ENCODE results near the gene CDH3.

CDH3 gene

GRCh38 chr16:68737730-68738629 is 92.9 kb downstream of the CDH3 start:
- Histone ChIP-seq H2AK5ac (ENCODE audit: low read length) (no peak overlapping the region), H2BK120ac (ENCODE audit: low read depth, low read length) (no peak overlapping the region), H4K8ac (ENCODE audit: low read depth, low read length) (no peak overlapping the region), H4K5ac (ENCODE audit: low read length) (no peak overlapping the region), H3K4me3 (ENCODE audit: low read length) (peak overlapping the region; percentile 75), H3K79me1 (ENCODE audit: low read length) (no peaks in the 10 kb centered on the region), H3K27me3 (ENCODE audit: insufficient read depth, low read length, poor library complexity) (no peaks in the 10 kb centered on the region), H3K18ac (ENCODE audit: low read length) (peak overlapping the region; percentile 41), H3K23ac (ENCODE audit: low read length) (no peak overlapping the region), H3K79me2 (ENCODE audit: control insufficient read depth, insufficient read depth, low read length) (peaks cover 9% of the 10 kb centered on the region), H2BK5ac (ENCODE audit: low read length) (no peak overlapping the region), H3K9ac (ENCODE audit: low read length) (peak overlapping the region; percentile 81), H3K27ac (ENCODE audit: low read depth, low read length) (no peak overlapping the region), H3K56ac (ENCODE audit: low read length) (peak overlapping the region; percentile 75), H3K4me1 (ENCODE audit: control insufficient read depth, low read depth, low read length) (no peaks in the 10 kb centered on the region), H2BK15ac (replicated peaks; ENCODE audit: low read depth) (no peak overlapping the region), H3K4ac (ENCODE audit: low read depth, low read length) (no peak overlapping the region), H3K36me3 (ENCODE audit: control insufficient read depth, insufficient read depth, low read length) (no peaks in the 10 kb centered on the region), H3K4me2 (ENCODE audit: low read length) (peak overlapping the region; percentile 78)
- no peak for DNase-seq
- no CpG with 5 or more reads among the region's 58 CpGs for WGBS (ENCODE audit: extremely low coverage, insufficient coverage, low lambda C conversion rate)

GRCh38 chr16:68739964-68740627 is 95.0 kb downstream of the CDH3 start:
- H2BK120ac ChIP-seq (ENCODE audit: low read depth, low read length), result no peak overlapping the region
- no peak overlapping the region for H2BK15ac ChIP-seq (replicated peaks; ENCODE audit: low read depth)
- H3K23ac ChIP-seq (ENCODE audit: low read length), result no peak overlapping the region
- H2BK5ac ChIP-seq (ENCODE audit: low read length), result no peak overlapping the region
- no peak overlapping the region for H3K4ac ChIP-seq (ENCODE audit: low read depth, low read length)
- peaks cover 2% of the 10 kb centered on the region for H3K4me1 ChIP-seq (ENCODE audit: control insufficient read depth, low read depth, low read length)
- H3K79me1 ChIP-seq (ENCODE audit: low read length), result no peaks in the 10 kb centered on the region
- no peak overlapping the region for H3K27ac ChIP-seq (ENCODE audit: low read depth, low read length)
- peaks cover 9% of the 10 kb centered on the region for H3K79me2 ChIP-seq (ENCODE audit: control insufficient read depth, insufficient read depth, low read length)
- H2AK5ac ChIP-seq (ENCODE audit: low read length), result no peak overlapping the region
- H4K5ac ChIP-seq (ENCODE audit: low read length), result no peak overlapping the region
- H3K4me3 ChIP-seq (ENCODE audit: low read length), result no peak overlapping the region
- DNase-seq, result no peak
- H3K56ac ChIP-seq (ENCODE audit: low read length), result no peak overlapping the region
- no peak overlapping the region for H3K9ac ChIP-seq (ENCODE audit: low read length)
- H3K27me3 ChIP-seq (ENCODE audit: insufficient read depth, low read length, poor library complexity), result no peaks in the 10 kb centered on the region
- no peaks in the 10 kb centered on the region for H3K36me3 ChIP-seq (ENCODE audit: control insufficient read depth, insufficient read depth, low read length)
- no peak overlapping the region for H4K8ac ChIP-seq (ENCODE audit: low read depth, low read length)
- H3K18ac ChIP-seq (ENCODE audit: low read length), result no peak overlapping the region
- no peak overlapping the region for H3K4me2 ChIP-seq (ENCODE audit: low read length)
- no CpG with 5 or more reads among the region's 7 CpGs for WGBS (ENCODE audit: extremely low coverage, insufficient coverage, low lambda C conversion rate)

GRCh38 chr16:68740628-68741346 is 95.7 kb downstream of the CDH3 start:
- Histone ChIP-seq H3K56ac (ENCODE audit: low read length) (peak overlapping the region; percentile 43), H3K4me1 (ENCODE audit: control insufficient read depth, low read depth, low read length) (peaks cover 2% of the 10 kb centered on the region), H2BK120ac (ENCODE audit: low read depth, low read length) (no peak overlapping the region), H3K9ac (ENCODE audit: low read length) (no peak overlapping the region), H2BK5ac (ENCODE audit: low read length) (no peak overlapping the region), H2BK15ac (replicated peaks; ENCODE audit: low read depth) (no peak overlapping the region), H3K4ac (ENCODE audit: low read depth, low read length) (no peak overlapping the region), H4K8ac (ENCODE audit: low read depth, low read length) (no peak overlapping the region), H3K27ac (ENCODE audit: low read depth, low read length) (no peak overlapping the region), H3K27me3 (ENCODE audit: insufficient read depth, low read length, poor library complexity) (no peaks in the 10 kb centered on the region), H3K4me3 (ENCODE audit: low read length) (no peak overlapping the region), H3K23ac (ENCODE audit: low read length) (no peak overlapping the region), H3K18ac (ENCODE audit: low read length) (no peak overlapping the region), H4K5ac (ENCODE audit: low read length) (no peak overlapping the region), H2AK5ac (ENCODE audit: low read length) (no peak overlapping the region), H3K79me2 (ENCODE audit: control insufficient read depth, insufficient read depth, low read length) (peaks cover 11% of the 10 kb centered on the region), H3K4me2 (ENCODE audit: low read length) (no peak overlapping the region), H3K36me3 (ENCODE audit: control insufficient read depth, insufficient read depth, low read length) (no peaks in the 10 kb centered on the region), H3K79me1 (ENCODE audit: low read length) (no peaks in the 10 kb centered on the region)
- no peak for DNase-seq
- WGBS (ENCODE audit: extremely low coverage, insufficient coverage, low lambda C conversion rate), result no CpG with 5 or more reads among the region's 9 CpGs

- Histone ChIP-seq H2BK15ac (replicated peaks; ENCODE audit: low read depth) (no peak overlapping the region), H3K23ac (ENCODE audit: low read length) (no peak overlapping the region), H4K8ac (ENCODE audit: low read depth, low read length) (no peak overlapping the region), H3K4me2 (ENCODE audit: low read length) (no peak overlapping the region), H2BK5ac (ENCODE audit: low read length) (no peak overlapping the region), H3K56ac (ENCODE audit: low read length) (peak overlapping the region; percentile 19), H3K79me1 (ENCODE audit: low read length) (peaks cover 1% of the 10 kb centered on the region), H3K79me2 (ENCODE audit: control insufficient read depth, insufficient read depth, low read length) (peaks cover 12% of the 10 kb centered on the region), H4K5ac (ENCODE audit: low read length) (no peak overlapping the region), H3K9ac (ENCODE audit: low read length) (no peak overlapping the region), H2BK120ac (ENCODE audit: low read depth, low read length) (no peak overlapping the region), H3K27ac (ENCODE audit: low read depth, low read length) (no peak overlapping the region), H3K18ac (ENCODE audit: low read length) (no peak overlapping the region), H3K4me3 (ENCODE audit: low read length) (no peak overlapping the region), H3K4ac (ENCODE audit: low read depth, low read length) (no peak overlapping the region), H3K4me1 (ENCODE audit: control insufficient read depth, low read depth, low read length) (peaks cover 2% of the 10 kb centered on the region), H2AK5ac (ENCODE audit: low read length) (no peak overlapping the region), H3K27me3 (ENCODE audit: insufficient read depth, low read length, poor library complexity) (no peaks in the 10 kb centered on the region), H3K36me3 (ENCODE audit: control insufficient read depth, insufficient read depth, low read length) (no peaks in the 10 kb centered on the region)
- no peak for DNase-seq
- WGBS (ENCODE audit: extremely low coverage, insufficient coverage, low lambda C conversion rate), result no CpG with 5 or more reads among the region's 4 CpGs
Measured at GRCh38 chr16:68743664-68744063, 98.6 kb downstream of the CDH3 start.

- Histone ChIP-seq H4K8ac (ENCODE audit: low read depth, low read length) (no peak overlapping the region), H2BK5ac (ENCODE audit: low read length) (no peak overlapping the region), H3K27ac (ENCODE audit: low read depth, low read length) (no peak overlapping the region), H3K4ac (ENCODE audit: low read depth, low read length) (no peak overlapping the region), H3K36me3 (ENCODE audit: control insufficient read depth, insufficient read depth, low read length) (no peaks in the 10 kb centered on the region), H3K56ac (ENCODE audit: low read length) (peak overlapping the region; percentile 59), H3K9ac (ENCODE audit: low read length) (peak overlapping the region; percentile 44), H3K18ac (ENCODE audit: low read length) (no peak overlapping the region), H3K79me1 (ENCODE audit: low read length) (peaks cover 1% of the 10 kb centered on the region), H2BK15ac (replicated peaks; ENCODE audit: low read depth) (no peak overlapping the region), H3K79me2 (ENCODE audit: control insufficient read depth, insufficient read depth, low read length) (peaks cover 13% of the 10 kb centered on the region), H3K4me2 (ENCODE audit: low read length) (no peak overlapping the region), H3K4me3 (ENCODE audit: low read length) (no peak overlapping the region), H3K27me3 (ENCODE audit: insufficient read depth, low read length, poor library complexity) (no peaks in the 10 kb centered on the region), H3K23ac (ENCODE audit: low read length) (no peak overlapping the region), H2BK120ac (ENCODE audit: low read depth, low read length) (no peak overlapping the region), H4K5ac (ENCODE audit: low read length) (no peak overlapping the region), H2AK5ac (ENCODE audit: low read length) (no peak overlapping the region), H3K4me1 (ENCODE audit: control insufficient read depth, low read depth, low read length) (peaks cover 2% of the 10 kb centered on the region)
- WGBS (ENCODE audit: extremely low coverage, insufficient coverage, low lambda C conversion rate), result no CpG with 5 or more reads among the region's 11 CpGs
- peak; percentile 94 for DNase-seq
Measured at GRCh38 chr16:68744744-68745280, 99.7 kb downstream of the CDH3 start.

Data from mesendoderm (in vitro differentiated cells).